GM18861 (cell line): ENCODE measurements around the gene ELFN1.

Experiments
- ATAC-seq: cut with Tn5 transposase; IDR thresholded peaks from one replicate; pipeline ENCODE4 v1.9.1; 2021; ENCODE audit not compliant: unreplicated experiment

Gene ELFN1

DNA sequence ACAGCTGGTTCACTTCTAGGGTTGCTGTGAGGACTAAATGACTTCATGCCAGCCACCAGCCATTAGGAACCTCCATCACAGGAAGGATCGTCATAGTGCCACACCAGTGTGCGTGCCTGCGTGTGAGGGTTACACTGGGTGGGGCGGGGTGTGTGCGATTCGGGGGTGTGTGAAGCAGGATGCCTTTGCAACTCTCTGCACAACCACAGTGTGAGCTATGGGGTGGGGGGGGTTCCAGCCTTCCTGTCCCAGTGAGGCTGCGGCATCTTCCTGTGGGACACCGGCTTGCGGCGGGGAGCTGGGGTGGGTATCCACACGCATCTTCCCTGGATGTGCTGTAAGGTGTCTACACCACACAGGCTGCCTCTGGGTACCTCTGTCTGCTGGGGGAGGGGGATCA lies 6.9 kb upstream of the ELFN1 start:
- no peak for ATAC-seq

DNA sequence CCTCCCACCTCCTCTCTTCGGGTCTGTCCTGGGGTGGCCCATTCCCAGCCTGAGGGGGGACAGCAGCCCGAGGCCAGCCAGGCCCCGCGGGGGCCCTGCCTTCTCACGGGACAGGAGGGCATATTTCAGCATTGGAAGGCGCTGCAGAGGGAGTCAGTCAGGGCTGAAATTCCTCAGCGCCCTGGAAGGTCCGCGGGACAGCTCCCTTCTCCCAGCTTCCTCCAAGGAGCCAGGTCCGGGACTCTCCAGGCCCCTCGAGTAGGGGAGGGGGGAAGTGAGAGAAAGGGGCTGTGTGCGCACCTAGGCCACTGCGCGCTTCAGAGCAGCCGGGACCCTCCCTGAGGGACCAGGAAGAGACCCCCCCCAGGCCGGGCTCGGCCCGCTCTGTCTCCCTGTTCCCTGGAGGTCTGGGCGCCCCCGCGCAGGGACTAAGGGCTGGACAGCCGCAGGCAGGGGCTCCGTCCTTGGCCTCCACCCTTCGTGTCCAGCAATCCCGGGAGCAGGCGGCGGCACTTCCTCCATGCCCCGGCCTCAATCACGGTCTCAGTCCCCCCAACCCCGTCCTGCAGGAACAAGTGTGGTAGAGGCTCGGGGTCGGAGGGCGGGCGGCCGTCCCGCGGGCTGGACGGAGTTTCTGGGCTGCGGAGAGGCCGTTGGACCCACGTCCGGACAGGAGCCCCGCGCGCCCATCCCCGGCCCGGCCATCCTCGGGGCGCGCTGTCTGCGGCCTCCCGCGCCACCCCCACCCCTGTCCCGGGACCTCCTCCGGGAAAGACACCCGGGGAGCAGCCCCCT lies 6.0 kb upstream of the ELFN1 start:
- ATAC-seq = no peak

DNA sequence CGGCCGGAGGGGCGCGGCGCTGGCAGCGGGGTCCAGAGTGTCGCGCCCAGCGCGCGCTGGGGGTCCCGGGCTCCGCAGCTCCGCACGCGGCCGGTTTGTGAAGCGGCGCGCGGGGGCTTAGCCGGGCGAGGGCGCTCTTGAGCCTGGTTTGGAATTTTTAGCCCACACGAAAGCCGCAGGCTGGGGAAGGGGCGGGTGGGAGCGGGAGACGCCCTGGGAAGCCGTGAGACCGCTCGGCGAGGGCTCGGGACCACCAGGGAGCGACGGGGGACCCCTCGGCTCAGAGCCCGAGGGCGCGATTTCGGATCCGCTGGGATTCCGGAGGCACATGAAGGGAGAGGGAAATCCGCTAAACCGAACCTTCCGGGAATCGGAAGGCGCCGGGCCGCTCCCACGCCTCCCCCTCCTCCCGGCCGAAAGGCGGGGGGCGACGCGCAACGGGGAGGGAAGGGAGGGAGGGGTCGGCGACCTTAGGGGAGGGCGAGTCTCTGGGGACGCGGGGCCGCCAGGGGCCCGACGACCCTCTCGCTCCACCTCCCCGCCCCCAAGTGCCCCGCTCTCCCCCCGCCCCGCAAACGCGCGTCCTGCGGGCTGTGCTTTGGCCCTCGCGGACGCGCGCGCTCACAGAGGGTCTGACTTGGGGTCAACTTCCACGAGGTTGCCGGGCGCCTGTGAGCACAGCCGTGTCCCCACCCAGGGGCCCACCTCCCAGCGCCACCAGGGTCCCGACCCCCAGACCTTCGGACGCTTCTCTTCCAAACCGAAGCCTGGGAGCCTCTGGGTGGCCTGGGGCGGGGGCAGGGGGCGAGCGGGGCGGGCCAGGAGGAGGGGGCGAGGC lies 5.1 kb upstream of the ELFN1 start:
- no peak for ATAC-seq

DNA sequence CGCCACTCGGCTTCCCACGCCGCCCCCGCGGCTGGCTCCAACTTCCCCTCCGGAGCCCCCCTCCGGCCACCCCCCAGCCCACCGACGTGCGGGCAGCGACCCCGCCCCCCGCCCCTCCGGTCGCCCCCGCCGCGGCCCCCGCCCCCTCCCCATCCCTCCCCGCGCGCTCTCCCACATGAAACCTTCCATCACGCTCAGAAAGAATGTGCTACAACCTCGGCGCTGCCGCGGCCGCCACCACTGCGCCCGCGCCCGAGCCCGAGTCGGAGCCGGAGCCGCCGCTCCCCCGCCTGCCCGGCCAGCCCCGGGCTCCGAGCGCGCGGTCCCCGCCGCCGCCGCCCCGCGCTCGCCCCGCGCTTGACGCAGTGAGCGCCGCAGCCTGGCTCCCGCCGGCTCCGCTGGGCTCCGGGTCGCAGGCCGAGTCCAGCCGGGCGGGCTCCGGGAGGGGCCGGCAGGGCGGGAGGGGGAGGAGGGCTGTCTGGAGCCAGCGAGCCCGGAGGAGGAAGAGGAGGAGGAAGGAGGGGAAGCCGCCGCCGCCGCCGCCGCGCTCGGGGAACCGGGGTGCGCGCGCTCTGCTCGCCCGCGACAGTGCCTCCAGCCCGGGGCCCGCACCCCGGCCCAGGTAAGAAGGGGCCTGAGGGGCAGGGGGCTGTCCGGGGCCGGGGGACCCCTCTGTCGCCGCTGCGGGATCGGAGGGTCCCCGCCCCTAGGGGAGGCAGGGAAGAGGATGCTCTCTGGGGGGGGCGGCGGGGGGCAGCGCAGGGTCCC lies 4.3 kb upstream of the ELFN1 start:
- ATAC-seq = no peak

DNA sequence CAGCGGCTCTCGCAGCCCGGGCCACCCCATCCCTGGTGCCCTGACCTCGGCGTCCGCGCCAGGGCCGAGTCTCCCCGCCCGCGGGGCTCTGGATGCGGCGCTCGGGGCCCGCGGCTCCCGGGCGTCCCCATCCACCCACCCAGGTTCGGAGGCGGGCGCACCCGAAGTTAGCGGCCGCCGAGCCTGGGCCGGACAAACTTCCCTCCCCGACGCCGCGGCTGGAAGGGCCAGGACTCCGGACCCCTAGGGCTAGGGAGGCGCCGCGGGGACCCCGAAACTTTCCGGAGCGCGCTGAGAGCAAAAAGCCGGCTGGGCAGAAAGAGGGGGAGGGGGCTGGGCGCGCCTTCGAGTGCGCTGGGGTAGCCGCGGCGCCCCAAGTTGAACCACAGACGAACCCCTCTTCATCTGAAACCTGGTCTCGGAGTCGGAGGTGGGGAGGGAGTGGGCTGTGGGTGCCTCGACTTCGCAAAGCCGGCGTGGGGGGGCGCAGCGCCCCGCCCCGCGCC lies 3.7 kb upstream of the ELFN1 start:
- ATAC-seq = no peak

DNA sequence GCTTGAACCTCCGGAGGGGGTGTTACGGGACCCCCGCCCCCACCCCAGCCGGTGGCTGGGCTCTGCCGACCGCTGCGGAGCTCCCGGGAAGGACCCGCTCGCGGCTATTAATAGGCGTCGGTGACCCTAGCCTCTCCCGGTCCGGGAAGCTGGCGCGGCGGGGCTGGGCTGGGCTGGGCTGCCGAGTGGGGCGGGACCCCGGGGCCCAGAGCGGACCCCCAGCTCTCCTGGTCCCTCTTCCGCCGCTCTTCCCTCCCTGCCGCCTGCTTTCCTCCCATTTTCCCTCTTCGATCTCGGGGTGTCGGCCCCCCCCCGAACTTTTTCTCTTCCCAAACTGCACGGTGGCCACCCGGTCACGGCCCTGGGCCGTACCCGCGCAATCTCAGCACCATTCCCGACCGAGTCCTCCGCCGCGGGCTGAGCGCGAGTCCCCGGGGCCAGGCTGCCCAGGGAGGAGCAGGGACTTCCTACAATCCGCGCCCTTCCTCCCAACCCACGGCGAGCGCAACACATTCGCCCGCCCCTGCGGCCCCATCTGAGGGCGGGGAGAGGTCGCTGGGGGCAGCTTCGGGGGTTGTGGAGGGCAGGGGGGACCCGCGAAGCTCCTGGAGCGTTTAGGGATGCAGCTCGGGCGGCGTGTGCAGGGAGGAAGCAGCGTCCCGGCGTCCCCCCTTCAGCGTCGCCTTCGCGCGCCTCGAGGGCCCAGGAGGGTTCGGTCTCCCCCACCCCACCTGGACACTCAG lies 3.1 kb upstream of the ELFN1 start:
- ATAC-seq = no peak

DNA sequence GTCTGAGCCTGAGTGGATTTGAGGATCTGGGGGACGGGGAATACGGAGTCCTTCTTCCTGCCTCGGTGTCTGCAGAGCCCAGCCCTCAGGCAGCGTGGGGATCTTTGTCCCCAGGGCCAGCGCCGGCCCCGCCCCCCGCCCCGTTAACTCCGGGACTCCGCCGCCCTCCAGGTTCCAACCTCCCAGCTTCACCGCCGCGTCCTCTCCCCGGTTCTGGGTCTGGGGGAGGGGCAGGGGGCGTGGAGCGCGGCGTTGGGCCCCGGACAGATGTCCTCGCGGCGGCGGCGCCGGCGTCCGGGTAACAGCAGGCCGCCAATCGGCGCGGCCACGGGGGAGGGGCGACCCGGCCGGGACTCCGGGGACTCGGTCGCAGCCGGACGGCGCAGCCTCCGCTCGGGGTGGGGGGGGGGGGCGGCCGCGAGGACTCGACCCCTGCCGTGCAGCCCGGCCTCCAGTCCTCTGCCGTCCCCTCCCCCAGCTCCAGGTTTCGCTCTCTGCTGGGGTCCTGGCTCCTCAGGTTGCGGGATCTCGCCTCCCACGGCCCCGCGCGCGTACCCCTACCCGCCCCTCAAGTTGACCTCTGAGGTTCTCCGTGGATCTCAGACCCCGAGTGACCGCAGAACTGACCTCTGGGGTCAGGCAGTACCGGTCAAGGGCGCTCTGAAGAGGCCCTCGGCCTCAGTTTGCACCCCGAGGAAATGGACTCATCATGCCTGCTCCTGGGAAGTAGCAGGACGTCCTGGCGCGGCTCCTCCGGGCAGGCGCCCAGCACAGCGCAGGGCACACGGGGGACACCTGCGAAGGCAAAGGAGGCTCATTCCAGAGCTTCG lies 2.3 kb upstream of the ELFN1 start:
- ATAC-seq = no peak

DNA sequence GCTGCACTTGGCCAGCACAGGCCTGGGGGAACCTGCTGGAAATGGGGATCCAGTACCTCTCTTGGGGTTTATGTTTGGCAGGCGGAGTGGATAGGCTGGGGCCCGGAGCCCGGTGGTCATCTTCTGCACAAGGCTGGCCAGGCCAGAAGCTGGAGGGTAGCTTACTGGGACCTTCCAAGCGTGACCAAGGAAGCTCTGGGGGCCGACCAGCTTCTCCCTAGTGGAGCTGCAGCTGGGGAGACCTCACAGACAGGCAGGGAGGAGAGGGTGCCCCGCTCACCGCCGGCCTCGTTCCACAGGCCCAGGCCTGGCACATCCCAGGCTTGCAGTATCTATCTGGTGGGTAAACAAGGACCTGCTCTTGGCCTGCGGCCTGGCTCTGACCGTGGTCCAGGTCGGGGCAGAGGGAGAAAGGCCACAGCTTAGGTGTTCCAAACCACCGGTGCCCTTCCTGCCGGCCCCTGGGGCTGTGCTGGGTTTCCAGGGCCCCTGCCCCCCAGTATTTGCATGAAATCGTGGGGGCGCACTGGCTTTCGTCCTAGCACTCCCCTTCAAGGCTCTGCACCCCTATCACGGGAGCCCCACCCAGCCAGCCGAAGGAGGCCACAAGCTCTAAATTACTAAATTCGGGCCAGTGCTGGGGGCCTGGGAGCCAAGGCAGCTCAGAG lies 1.5 kb upstream of the ELFN1 start:
- no peak for ATAC-seq

DNA sequence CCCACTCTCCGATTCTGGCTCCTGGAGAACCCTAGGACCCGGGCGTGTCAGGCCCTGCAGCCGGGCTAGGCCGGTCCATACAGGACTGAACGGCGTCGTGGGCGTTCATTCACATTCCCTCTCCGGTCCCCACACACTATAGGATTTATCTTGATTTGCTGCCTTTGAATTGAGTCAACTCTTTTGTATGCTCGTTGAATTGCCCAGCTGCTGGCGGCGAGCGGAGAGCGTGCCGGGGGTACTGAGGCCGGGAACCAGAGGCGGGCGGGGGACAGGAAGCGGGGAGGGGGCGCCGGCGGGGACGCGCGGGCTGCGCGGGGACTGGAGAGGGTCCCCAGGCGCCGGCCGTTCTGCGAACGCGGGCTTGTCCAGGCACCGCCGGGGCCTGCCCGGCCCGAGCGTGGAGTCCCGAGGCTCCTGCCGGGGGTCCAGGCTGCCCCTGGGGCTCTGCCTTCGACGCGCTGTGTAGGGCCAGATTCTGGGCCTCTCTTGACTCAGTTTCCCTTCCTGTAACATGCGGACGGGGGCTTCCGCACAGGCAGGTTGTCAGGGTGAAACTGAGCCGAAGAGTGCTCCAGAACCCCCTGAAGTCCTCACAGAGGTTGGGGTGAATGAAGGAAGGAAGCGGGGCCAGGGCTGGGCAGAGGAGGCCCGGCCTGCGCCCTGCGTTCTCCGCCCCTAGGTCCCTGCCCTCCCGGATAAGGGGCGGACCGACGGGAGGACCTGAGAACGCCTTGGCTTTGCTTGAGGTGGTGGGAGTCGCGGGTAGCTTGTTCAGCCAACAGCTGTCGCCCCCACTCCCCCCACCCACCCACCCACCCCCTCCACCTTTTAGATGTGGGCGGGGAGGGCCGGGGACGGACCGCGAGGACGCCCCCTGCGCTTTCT lies 769 bp upstream of the ELFN1 start:
- ATAC-seq = no peak

DNA sequence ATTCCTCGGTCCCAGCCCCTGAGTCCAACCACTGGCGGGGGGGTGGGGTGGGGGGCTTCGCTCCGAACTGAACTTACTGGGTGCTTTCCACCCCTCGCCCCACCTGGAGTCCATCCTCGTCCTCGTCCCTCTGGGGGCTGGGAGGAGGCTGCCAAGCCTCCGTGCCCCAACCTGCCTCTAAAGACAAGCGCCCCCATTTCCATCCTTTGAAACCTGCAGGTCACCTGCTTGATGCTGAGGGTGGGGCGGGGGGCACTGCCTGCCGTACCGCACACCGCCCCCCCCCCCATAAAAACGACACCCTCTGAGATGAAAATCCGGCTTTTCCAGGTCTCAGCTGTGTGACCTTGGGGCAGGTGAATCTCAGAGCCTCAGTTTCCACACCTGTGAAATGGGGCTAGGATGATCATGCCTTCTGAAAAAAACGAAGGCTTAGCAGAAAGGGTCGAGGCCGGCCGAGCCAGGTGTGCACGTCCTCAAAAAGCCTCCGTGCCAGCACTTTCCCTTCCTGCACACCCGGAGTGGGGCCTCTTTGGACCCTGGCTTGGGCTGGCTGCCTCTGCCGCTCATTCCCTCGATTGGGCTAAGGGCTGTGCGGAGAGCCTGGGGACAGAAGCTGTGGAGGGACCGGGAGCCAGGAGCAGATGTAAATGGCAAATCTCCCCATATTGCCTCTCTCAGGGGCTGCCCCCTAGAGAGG lies 967 bp downstream of the ELFN1 start:
- ATAC-seq = no peak

DNA sequence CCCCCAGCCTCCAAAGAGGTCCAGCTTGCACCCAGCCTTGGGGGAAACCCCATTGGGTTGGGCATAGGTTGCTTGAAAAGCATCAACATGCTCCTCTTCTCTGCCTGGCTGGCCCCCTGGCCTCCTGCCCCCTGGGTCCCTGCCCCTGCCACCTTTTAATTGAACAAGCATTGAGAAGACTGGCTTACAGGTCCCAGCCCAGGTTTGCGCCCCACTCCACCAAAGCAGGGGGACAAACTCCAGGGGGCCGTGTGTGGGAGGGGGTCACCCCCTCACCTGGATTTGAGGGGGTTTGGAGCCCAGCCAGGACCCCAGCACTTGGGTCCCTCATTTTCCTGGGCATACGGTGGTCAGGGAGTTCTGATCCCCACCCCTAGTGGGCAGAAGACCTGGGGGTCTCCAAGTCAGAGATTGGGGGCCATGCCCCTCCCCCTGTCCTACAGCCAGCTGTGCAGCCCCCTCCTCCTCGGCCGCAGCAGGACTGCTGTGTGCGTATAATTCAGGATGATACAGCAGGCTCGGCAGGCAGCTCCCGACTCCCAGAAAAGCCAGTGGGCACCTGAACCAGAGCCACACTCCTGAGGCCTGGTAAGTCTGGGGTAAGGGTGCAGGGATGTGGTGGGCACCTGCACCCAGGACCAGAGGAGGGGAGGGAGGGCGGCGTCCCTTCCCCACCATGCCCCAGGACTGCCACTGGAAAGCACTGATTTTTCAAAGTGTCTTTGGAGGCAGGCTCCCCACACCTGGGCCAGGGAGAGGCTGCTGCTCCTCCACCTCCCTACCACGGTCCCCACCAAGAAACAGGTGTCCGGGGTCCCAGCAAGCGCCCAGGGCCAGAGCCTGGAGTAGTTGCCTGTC lies 1.7 kb downstream of the ELFN1 start:
- no peak for ATAC-seq

DNA sequence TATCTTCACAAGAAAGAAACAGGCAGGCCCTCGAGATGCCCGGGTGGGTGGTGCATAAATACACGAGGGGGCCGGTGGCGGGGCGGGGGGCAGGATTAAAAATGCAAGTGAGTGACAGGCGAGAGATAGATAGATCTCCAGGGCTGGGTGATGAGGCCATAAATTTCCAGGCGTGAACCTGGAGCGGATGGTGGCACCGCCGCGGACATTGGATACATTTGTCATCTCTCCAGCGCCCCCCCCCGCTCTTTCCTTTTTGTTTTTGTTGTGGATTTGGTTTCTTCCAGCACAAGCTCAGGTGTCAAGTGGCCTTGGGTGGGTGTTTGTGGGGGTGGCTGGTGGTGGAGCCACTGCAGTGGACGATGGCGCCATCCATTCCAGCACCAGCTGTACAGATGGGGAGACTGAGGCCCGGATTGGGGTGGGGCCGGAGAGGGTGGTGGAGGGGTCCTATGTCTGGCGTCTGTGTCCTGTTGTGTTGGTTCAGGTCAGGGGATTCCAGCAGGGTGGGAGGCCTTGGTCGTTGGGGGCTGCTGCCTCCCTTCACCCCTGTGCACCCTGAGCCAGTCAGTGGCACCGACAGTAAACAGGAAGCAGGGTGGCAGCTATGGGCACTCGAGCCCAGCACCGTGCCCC lies 2.9 kb downstream of the ELFN1 start:
- ATAC-seq = no peak

DNA sequence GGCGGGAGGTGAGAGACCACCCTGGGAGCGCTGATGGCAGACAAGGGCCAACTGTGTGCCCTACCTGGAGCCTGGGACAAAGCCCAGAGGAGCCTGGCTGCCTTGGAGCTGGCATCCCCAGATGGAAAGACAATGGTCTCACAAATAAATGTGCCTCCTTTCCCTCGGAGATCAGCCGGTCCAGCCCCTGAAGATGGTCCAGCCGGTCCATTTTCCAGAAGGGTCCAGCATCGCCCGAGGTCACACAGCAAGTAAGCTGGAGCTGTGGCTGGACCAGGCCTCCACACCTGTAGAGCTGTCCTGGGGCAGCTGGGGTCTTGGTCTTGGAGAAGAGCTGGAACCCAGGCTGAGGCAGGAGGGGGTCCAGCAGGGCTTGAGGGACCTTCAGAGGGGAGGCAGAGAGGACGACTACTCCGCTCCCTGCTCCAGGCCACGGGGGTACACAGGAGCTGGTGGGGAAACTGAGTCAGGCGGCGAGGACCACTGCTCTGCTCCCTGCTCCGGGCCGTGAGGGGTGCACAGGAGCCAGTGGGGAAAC lies 3.6 kb downstream of the ELFN1 start:
- ATAC-seq = no peak

DNA sequence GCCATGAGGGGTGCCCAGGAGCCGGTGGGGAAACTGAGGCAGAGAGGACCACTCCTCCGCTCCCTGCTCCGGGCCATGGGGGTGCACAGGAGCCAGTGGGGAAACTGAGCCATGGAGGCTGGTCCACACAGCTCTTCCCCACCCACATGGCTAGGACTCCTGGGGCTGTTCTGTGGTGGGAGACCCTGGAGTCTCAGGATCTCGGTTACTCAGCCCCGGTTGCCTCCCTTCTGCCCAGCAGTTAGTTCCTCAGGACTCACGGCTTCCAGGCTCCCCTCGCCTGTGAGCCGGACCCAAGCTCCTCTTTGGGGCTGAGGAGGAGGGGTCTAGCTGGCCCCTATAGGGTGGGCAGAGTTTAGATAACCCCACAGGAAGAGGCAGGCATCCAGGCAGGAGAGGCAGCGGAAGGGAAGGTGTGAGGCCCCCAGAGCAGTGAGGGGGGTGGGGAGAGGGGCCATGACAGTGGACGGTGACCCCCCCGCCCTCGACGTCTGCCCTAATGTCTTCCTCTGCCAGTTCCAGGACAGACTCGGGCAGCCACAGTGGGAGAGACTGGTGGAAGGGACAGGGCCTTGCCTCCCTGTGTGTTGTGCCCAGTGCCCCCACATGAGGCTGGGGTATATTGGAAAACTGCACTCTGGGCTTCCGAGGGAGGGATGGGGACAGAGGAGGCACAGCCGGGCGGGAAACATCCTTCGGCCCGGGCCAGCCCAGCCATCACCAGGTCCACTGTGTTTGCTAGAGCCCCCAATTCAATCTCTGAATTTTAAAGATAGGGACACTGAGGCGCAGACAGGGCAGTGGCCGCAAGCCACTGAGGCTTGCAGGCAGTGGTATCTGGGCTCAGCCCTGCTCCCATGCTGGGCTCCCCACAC lies 4.3 kb downstream of the ELFN1 start:
- no peak for ATAC-seq

DNA sequence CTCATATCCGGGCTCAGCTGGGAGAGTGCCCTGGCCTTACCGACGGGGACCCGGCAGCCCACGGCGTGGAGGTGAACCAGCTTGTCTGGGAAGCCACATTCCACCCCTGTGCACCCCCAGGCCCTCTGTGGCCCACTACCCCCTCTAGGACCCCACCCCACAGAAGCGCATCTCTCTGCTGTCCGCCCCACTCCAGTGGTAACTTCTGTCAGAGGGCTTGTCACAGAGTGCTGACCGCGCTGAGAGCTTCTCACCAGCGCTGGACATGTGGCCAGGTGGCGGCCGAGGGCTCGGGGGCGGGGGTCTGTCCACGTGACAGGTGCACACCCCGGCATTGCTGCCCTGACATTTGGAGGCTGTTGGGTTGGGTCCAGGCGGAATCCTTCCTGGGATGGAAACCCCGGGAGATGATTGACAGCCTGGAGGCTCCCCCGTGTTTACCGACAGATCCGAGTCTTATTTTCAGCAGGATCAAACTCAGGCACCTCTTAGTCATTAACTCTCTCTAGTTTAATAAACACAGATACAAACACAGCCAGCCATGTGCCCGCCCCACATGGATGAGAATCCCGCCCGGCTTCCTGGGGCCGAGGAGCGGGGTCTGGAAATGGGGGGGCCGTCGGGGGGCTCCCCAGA lies 5.1 kb downstream of the ELFN1 start:
- no peak for ATAC-seq
